Osteoblast (primary cell): ENCODE data around the gene TBL1XR1. TPM values are rescaled to one million over a fixed set of nuclear protein-coding genes. Genes with fewer than 3 reads are reported as not detected.

ENCODE experiments used
- DNase-seq: peaks from one replicate; pipeline ENCODE4 v3.0.0; 2011; ENCODE audit warnings: low spot score, mixed read lengths; ENCODE audit not compliant: insufficient read length; ENCODE audit errors: missing footprints
- H2AFZ ChIP-seq: 2 replicates; pipeline ENCODE4 v1.6.0; 2011; ENCODE audit warnings: mild to moderate bottlenecking, low read length
- H3K27ac ChIP-seq: 2 replicates; pipeline ENCODE4 v1.5.1; 2011; ENCODE audit warnings: mild to moderate bottlenecking, low read depth, low read length, moderate library complexity
- H3K27me3 ChIP-seq: 2 replicates; pipeline ENCODE4 v1.6.0; 2012; ENCODE audit warnings: mild to moderate bottlenecking, control low read depth, inconsistent platforms, low read length, moderate library complexity; ENCODE audit not compliant: insufficient read depth
- H3K36me3 ChIP-seq: 2 replicates; pipeline ENCODE4 v1.5.1; 2011; ENCODE audit warnings: mild to moderate bottlenecking, low read length, control low read depth, moderate library complexity; ENCODE audit not compliant: insufficient read depth
- H3K4me1 ChIP-seq: 2 replicates; pipeline ENCODE4 v1.5.1; 2011; ENCODE audit warnings: mild to moderate bottlenecking, low read length, control low read depth, moderate library complexity; ENCODE audit not compliant: insufficient read depth
- H3K4me2 ChIP-seq: 2 replicates; pipeline ENCODE4 v1.6.0; 2011; ENCODE audit warnings: mild to moderate bottlenecking, low read length; ENCODE audit not compliant: insufficient read depth
- H3K4me3 ChIP-seq: fragments of 200-600 bp; sonication (generic); 3 replicates; pipeline ENCODE4 v1.5.1; 2012; ENCODE audit warnings: mild to moderate bottlenecking, low read length, inconsistent platforms; ENCODE audit not compliant: insufficient read depth
- H3K79me2 ChIP-seq: 2 replicates; pipeline ENCODE4 v1.6.0; 2012; ENCODE audit warnings: mild to moderate bottlenecking, low read length, control low read depth, inconsistent platforms; ENCODE audit not compliant: insufficient read depth
- H3K9me3 ChIP-seq: 2 replicates; pipeline ENCODE4 v1.5.1; 2011; ENCODE audit warnings: low read depth, low read length, control low read depth
- H4K20me1 ChIP-seq: 2 replicates; pipeline ENCODE4 v1.6.0; 2012; ENCODE audit warnings: mild to moderate bottlenecking, low read length, control low read depth; ENCODE audit not compliant: insufficient read depth
- CTCF ChIP-seq: IDR thresholded peaks from 2 replicates; pipeline ENCODE4 v1.5.1; 2011; ENCODE audit warnings: mild to moderate bottlenecking, low read depth, low read length, moderate library complexity; ENCODE audit errors: extremely low read depth
- small RNA-seq: library from RNA; depleted of rRNA; stranded (forward); fragments of <200 nt; gene quantifications from one replicate; pipeline ENCODE3, GENCODE V24; 2012
- total RNA-seq: library from RNA; depleted of rRNA; stranded (reverse); fragments of >200 nt; gene quantifications from 2 replicates; pipeline ENCODE4 v1.2.3, GENCODE V29; 2012

Gene TBL1XR1
- total RNA-seq, 1 donor, result 297 TPM

GRCh38 chr3:176970770-176971169 lies 226.5 kb downstream of the TBL1XR1 start:
- H2AFZ ChIP-seq, result no peak overlapping the region
- no peaks in the 10 kb centered on the region for H3K36me3 ChIP-seq
- H3K27me3 ChIP-seq, result no peaks in the 10 kb centered on the region
- H3K79me2 ChIP-seq, result no peaks in the 10 kb centered on the region
- no peak for DNase-seq
- no peaks in the 10 kb centered on the region for H3K4me1 ChIP-seq
- H3K9me3 ChIP-seq, result no peaks in the 10 kb centered on the region
- H4K20me1 ChIP-seq, result no peaks in the 10 kb centered on the region
- no peak overlapping the region for H3K4me3 ChIP-seq
- no peak overlapping the region for H3K27ac ChIP-seq
- no peak for TF ChIP-seq CTCF
- no peak overlapping the region for H3K4me2 ChIP-seq

GRCh38 chr3:176969506-176969905 lies 227.8 kb downstream of the TBL1XR1 start:
- H3K4me2 ChIP-seq, result no peak overlapping the region
- H3K4me3 ChIP-seq, result no peak overlapping the region
- no peaks in the 10 kb centered on the region for H4K20me1 ChIP-seq
- TF ChIP-seq CTCF, result no peak
- H3K27me3 ChIP-seq, result no peaks in the 10 kb centered on the region
- peaks cover 4% of the 10 kb centered on the region for H3K4me1 ChIP-seq
- no peak overlapping the region for H3K27ac ChIP-seq
- H3K79me2 ChIP-seq, result no peaks in the 10 kb centered on the region
- no peak overlapping the region for H2AFZ ChIP-seq
- no peaks in the 10 kb centered on the region for H3K36me3 ChIP-seq
- no peaks in the 10 kb centered on the region for H3K9me3 ChIP-seq
- no peak for DNase-seq

Small RNA genes within 50 kb of the gene (small RNA-seq; reads per million reads assigned to genes)
- not detected for gene RF00019
- not detected for gene RNU6-681P
